ENCODE results near the gene MSI2. TPM values are rescaled to one million over a fixed set of nuclear protein-coding genes. Genes with fewer than 3 reads are reported as not detected.
A peak's percentile ranks its signal among the peaks of the same experiment; 100 is the strongest.

The MSI2 gene
- total and polyA plus RNA-seq, 12 donors: 25.5 to 135 (median 121) TPM

- Histone ChIP-seq H3K4me1 (peaks cover 2 to 71% (median 44%) of the 10 kb centered on the region in 9 donors), H3K27me3 (no peaks in the 10 kb centered on the region), H3K9me3 (no peaks in the 10 kb centered on the region), H3K36me3 (peaks cover 0 to 15% (median 0%) of the 10 kb centered on the region in 9 donors), H3K27ac (peak overlapping the region in 8 of 10 donors; percentile 20 to 76 (median 52)), H3K4me3 (no peak overlapping the region)
- TF ChIP-seq CTCF (IDR thresholded peaks at IDR 0.05): no peak
- peak in 5 of 8 donors; percentile 15 to 63 (median 30) for ATAC-seq
- WGBS, 2 donors: 68% methylated on average over 25 of the region's 25 CpGs
- peak in 1 of 2 donors; percentile 20 for DNase-seq
- intact Hi-C loops (cut with DNase I): no loop called here
These were observed 150.0 kb downstream of the MSI2 start for GRCh38 chr17:57406131-57406980.

DNA sequence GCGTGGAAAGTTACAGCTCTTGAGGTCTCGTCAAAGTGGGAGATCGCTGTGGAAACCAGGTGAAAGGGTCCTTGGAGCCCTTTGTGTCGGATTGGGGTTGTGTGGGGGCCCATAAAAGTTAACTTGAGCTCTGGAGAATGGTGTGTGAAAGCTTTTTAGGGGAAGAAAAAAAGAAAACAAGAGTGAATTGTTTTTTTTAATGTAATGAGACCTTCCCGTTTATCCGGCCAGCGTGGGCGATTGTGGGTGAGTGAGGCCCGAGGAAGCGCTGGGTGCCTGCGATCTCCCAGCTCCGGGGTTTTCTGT lies 150.6 kb downstream of the MSI2 start:
- TF ChIP-seq CTCF (IDR thresholded peaks at IDR 0.05): no peak
- Histone ChIP-seq H3K4me3 (no peak overlapping the region), H3K4me1 (peaks cover 2 to 71% (median 43%) of the 10 kb centered on the region in 9 donors), H3K36me3 (peaks cover 0 to 10% (median 0%) of the 10 kb centered on the region in 9 donors), H3K9me3 (no peaks in the 10 kb centered on the region), H3K27ac (peak overlapping the region in 8 of 10 donors; percentile 20 to 76 (median 52)), H3K27me3 (no peaks in the 10 kb centered on the region)
- 88 to 91% methylated on average over 12 of the region's 12 CpGs for WGBS, 2 donors
- intact Hi-C loops (cut with DNase I): no loop called here
- DNase-seq: no peak
- no peak for ATAC-seq

DNA sequence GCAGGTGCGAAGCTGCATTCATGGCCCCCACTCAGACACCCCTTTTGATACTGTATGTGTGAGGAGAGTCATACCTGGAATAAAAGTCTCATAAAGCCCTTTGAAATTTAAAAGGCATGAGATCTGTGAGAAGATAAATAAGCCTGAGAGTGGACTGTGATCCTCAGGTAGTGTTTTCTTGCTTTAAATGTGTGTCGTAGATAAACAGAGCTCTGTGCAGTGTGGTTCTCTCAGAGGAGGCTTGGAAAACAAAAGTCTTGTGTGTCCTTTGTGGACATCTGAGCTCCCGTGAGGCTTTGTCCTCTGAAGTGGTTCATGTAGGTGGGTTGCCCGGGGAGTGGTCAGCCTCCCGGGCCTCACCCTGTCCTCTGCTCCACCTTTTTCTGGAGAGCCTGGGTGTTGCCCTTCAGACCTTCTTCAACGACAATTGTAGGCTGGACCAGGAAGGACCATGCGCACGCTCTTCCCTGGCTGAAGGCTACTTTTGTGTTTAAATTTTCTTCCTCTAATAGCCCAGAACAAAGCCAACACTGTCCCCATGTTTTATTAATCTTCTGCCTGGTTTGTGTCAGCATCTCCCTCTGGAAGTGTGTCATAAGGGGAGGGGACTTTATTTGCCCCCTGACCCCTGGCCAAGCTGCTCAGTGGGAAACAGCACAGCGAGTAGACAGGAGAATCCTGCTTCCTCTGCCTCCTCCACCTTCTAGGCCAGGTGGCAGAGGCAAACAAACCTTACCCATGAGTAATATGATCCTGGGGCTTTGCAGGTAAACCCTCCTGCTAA lies 151.2 kb downstream of the MSI2 start:
- intact Hi-C loops (cut with DNase I): no loop called here
- Histone ChIP-seq H3K4me3 (no peak overlapping the region), H3K27ac (peak overlapping the region in 5 of 10 donors; percentile 32 to 76 (median 59)), H3K9me3 (no peaks in the 10 kb centered on the region), H3K36me3 (peaks cover 0 to 5% (median 0%) of the 10 kb centered on the region in 9 donors), H3K27me3 (no peaks in the 10 kb centered on the region), H3K4me1 (peaks cover 2 to 66% (median 41%) of the 10 kb centered on the region in 9 donors)
- no peak for TF ChIP-seq CTCF (IDR thresholded peaks at IDR 0.05)
- DNase-seq (no peak), ATAC-seq (no peak)
- 76% methylated on average over 9 of the region's 9 CpGs for WGBS, 2 donors

DNA sequence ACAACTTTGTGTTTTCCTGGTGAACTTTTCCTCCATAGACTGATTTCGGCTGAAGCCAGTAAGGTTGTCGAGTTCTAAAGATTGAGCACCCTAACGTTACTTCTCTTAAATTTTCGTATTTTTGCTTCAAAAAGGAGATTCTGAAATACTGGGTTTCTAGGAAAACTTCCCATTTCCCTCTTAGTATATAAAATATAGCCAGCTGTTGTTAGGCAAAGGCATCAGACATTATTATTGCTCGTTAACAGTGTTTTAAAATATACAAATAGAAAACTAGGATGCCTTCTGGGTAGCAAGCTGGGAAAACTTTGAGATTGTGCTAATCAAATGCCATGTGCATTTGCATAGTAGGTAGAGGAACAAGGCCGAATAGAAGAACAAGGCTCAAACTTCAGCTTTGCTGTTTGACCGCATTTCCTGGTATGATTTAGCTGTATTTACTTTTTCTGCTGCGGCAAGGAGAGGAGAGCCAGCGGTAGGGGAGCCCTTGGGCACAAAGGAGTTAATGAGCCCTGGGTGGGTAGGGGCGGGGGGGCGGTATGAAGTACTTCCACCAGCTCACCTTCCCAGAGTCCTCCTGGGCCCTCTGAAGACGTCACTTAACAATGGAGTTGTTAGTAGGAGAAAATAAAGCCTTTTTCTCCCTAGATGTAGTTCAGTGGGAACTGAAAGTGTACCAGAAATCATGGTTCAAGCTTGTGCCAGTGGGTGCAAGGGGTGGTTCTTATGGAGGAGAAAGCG lies 151.9 kb downstream of the MSI2 start:
- Histone ChIP-seq H3K27me3 (no peaks in the 10 kb centered on the region), H3K27ac (no peak overlapping the region), H3K4me1 (peaks cover 2 to 58% (median 39%) of the 10 kb centered on the region in 9 donors), H3K4me3 (no peak overlapping the region), H3K36me3 (peaks cover 0 to 4% (median 0%) of the 10 kb centered on the region in 9 donors), H3K9me3 (no peaks in the 10 kb centered on the region)
- intact Hi-C loops (cut with DNase I): no loop called here
- 82 to 84% methylated on average over 13 of the region's 13 CpGs for WGBS, 2 donors
- DNase-seq: no peak
- no peak for ATAC-seq
- TF ChIP-seq CTCF (IDR thresholded peaks at IDR 0.05): no peak
